NT2/D1 (cell line): ENCODE measurements around the gene RBPMS2.

ENCODE experiments used
- DNase-seq: peaks from one replicate; pipeline ENCODE4 v3.0.0-alpha.2; 2011; ENCODE audit warnings: low read depth, low spot score
- H3K27me3 ChIP-seq: 2 replicates; pipeline ENCODE4 v1.6.0; 2011; ENCODE audit warnings: mild to moderate bottlenecking; ENCODE audit not compliant: insufficient read length, insufficient read depth
- H3K36me3 ChIP-seq: 2 replicates; pipeline ENCODE4 v1.6.1; 2011; ENCODE audit warnings: mild to moderate bottlenecking, low read length, mixed read lengths; ENCODE audit not compliant: insufficient read depth, insufficient read length
- H3K4me1 ChIP-seq: 2 replicates; pipeline ENCODE4 v1.5.1; 2011; ENCODE audit not compliant: insufficient read depth, insufficient read length
- H3K4me3 ChIP-seq: 2 replicates; pipeline ENCODE4 v1.5.1; 2011; ENCODE audit warnings: low read depth; ENCODE audit not compliant: insufficient read length
- H3K9ac ChIP-seq: 2 replicates; pipeline ENCODE4 v1.6.0; 2011; ENCODE audit warnings: low read depth; ENCODE audit not compliant: insufficient read length
- H3K9me3 ChIP-seq: 2 replicates; pipeline ENCODE4 v1.5.1; 2011; ENCODE audit warnings: mild to moderate bottlenecking, low read length; ENCODE audit not compliant: insufficient read depth
- SUZ12 ChIP-seq: IDR thresholded peaks from 2 replicates; pipeline ENCODE4 v1.6.1; 2011; ENCODE audit not compliant: insufficient read length, insufficient read depth; ENCODE audit errors: extremely low read depth
- YY1 ChIP-seq: IDR thresholded peaks from 2 replicates; pipeline ENCODE4 v1.6.1; 2011; ENCODE audit not compliant: insufficient read length, insufficient read depth
- ZNF274 ChIP-seq: IDR thresholded peaks from 2 replicates; pipeline ENCODE4 v1.6.1; 2011; ENCODE audit warnings: mild to moderate bottlenecking, low read depth, low read length

Gene RBPMS2

DNA sequence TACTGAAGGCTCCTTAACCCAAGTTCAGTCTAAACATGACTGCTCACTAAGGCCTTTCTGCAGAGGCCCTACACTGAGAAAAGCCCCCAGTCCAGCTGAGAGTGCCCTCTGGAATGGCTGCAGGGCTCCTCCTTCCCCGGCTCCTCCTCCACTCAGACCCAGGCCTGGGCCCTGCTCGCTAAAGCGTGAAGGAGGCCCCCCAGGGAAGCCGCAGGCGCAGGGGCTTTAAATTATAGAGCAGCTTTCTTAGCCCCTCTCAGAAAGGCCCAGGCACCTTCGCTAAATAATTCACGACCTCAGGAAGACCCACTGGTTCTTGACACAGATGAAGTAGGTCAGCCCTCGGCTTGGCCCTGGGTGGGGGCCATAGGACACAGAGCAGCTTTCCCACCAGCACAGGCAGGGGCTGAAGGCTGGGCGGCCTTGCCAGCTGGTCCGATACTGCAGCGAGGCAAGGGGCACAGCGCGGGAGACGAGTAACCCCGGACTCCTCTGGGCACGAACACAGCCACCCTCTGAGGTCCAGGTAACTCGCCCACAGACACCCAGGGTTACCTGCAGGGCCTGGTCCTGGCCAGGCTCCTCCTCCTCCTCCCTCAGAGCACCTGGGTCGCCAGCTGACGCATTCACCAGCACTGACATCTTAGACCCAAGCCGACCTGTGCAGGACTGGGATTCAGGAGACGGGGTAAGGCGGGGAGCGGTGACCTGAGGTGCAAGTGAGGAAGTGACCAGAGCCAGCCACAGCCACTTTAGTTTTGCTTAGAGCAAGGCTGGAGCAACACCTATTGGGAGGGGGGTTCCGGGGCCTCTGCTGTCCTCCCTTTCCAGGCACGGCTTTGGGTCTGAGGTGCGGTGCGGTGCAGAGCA, 36.9 kb downstream of the RBPMS2 start:
- Histone ChIP-seq H3K4me1 (peaks cover 25% of the 10 kb centered on the region), H3K27me3 (no peaks in the 10 kb centered on the region), H3K4me3 (no peak overlapping the region), H3K9me3 (no peaks in the 10 kb centered on the region), H3K36me3 (peaks cover 65% of the 10 kb centered on the region), H3K9ac (peak overlapping the region; percentile 17)
- TF ChIP-seq ZNF274, result no peak
- TF ChIP-seq YY1, result no peak
- TF ChIP-seq SUZ12, result no peak
- DNase-seq, result no peak

DNA sequence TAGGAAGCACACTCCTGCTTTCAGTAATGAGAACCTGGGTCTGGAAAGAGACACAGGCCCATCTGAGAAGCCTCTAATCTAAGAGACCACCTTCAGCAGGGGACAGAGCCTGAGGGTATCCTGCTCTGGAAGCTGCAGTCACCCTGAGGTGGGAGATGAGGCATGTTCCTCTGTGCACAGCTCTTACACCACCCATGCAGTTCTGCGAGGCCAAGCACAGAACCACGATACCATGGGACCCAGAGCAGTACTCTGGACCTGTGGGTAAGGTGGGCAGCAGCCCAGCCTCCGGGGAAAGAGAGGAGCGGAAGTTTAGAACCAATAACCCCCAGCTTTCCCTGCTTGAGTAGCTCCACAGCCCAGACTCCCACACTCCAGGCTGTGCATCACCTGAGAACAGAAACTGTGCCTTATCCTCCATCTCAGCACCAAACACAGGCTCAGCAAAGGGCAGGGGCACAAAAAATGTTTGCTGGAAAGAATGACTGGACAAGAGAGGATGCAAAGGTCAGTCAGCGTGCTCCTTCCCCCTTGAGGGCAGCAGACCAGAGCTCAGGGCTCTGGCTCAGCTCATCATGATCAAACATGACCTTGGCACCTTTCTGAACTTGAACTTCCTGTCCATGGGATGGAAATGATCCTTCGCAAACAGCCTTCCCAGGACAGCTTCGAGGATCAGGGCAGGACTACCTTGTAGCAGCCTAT, 43.1 kb downstream of the RBPMS2 start:
- no peaks in the 10 kb centered on the region for H3K27me3 ChIP-seq
- H3K9ac ChIP-seq, result peak overlapping the region; percentile 47
- peaks cover 33% of the 10 kb centered on the region for H3K36me3 ChIP-seq
- TF ChIP-seq YY1, result no peak
- TF ChIP-seq SUZ12, result no peak
- no peak for TF ChIP-seq ZNF274
- no peak overlapping the region for H3K4me3 ChIP-seq
- H3K4me1 ChIP-seq, result peaks cover 17% of the 10 kb centered on the region
- no peak for DNase-seq
- H3K9me3 ChIP-seq, result no peaks in the 10 kb centered on the region

DNA sequence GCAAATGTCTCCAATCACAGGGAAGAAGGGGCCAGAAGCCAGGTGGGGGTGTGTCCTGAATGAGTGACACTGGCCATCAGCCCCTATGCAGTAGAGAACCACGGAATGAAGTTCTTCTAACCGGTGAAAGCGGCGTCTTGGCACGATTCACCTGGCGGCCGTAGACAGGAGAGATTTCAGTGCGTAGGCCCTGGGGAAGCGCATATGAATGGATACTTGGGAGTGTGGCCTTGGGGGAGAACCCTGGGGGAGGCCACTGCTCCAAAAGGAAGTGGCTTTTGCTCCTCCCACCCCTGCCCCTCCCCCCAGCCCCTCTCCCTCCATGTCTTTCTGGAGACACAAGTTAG, 43.6 kb downstream of the RBPMS2 start:
- peaks cover 35% of the 10 kb centered on the region for H3K36me3 ChIP-seq
- H3K27me3 ChIP-seq, result no peaks in the 10 kb centered on the region
- TF ChIP-seq YY1 (no peak), SUZ12 (no peak), ZNF274 (no peak)
- no peak overlapping the region for H3K4me3 ChIP-seq
- DNase-seq, result no peak
- peaks cover 15% of the 10 kb centered on the region for H3K4me1 ChIP-seq
- H3K9me3 ChIP-seq, result no peaks in the 10 kb centered on the region
- no peak overlapping the region for H3K9ac ChIP-seq

DNA sequence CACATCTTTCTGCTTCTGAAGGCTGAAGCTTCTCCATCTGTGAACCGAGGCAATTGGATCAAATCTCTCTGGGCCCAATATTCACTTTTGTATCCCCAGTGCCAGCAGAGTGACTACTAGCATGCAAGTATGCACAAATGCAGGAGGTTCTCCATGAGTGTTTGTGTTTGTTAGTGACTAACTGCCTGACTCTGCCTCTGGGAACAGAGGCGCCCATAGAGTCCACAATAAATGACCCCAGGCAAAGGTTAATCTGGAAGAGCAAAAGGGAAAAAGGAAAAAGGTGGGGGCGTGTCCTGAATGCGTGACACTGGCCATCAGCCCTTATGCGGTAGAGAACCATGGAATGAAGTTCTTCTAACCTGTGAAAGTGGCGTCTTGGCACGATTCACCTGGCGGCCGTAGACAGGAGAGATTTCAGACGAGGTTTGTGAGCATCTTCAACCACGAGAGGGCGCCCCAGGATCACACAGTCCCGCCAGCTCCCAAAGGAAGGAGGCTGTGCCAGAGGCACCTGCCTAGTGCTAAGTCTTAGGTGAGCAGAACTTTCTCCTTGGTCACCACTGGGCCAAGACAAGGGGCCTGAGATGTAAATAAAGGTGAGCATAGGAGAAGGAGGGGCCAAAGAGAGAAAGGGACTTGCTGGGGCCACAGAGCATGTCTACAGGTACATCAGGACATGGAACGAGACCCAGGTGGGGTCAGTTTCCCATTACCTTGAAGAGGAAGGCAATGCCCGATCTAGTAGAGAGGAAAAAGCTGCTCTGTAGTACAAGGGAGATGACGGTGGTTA, 44.2 kb downstream of the RBPMS2 start:
- DNase-seq, result peak; percentile 85
- TF ChIP-seq YY1, result no peak
- no peak for TF ChIP-seq ZNF274
- TF ChIP-seq SUZ12, result no peak
- no peaks in the 10 kb centered on the region for H3K9me3 ChIP-seq
- peaks cover 9% of the 10 kb centered on the region for H3K4me1 ChIP-seq
- H3K4me3 ChIP-seq, result no peak overlapping the region
- H3K27me3 ChIP-seq, result no peaks in the 10 kb centered on the region
- no peak overlapping the region for H3K9ac ChIP-seq
- H3K36me3 ChIP-seq, result peaks cover 32% of the 10 kb centered on the region

DNA sequence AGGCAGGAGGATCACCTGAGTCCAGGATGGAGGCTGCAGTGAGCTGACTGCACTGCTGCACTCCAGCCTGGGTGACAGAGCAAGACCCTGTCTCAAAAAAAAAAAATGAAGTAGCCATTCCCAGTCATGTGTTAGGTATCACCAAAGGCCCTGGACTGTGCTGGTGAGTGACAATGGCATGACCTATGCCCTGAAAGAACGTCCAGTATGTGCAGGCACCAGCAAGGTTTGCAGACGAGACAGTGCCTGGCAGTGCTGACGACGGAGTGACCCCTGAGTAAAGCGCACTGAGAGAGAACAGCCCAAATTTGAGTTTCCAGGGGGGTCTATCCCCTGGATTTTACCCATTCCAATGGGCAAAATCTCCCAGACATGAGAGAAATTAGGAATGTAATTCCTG, 45.2 kb downstream of the RBPMS2 start:
- H3K4me1 ChIP-seq, result peaks cover 5% of the 10 kb centered on the region
- no peak for TF ChIP-seq YY1
- TF ChIP-seq SUZ12, result no peak
- TF ChIP-seq ZNF274, result no peak
- no peaks in the 10 kb centered on the region for H3K27me3 ChIP-seq
- H3K36me3 ChIP-seq, result peaks cover 28% of the 10 kb centered on the region
- H3K9ac ChIP-seq, result no peak overlapping the region
- no peaks in the 10 kb centered on the region for H3K9me3 ChIP-seq
- H3K4me3 ChIP-seq, result no peak overlapping the region
- no peak for DNase-seq

DNA sequence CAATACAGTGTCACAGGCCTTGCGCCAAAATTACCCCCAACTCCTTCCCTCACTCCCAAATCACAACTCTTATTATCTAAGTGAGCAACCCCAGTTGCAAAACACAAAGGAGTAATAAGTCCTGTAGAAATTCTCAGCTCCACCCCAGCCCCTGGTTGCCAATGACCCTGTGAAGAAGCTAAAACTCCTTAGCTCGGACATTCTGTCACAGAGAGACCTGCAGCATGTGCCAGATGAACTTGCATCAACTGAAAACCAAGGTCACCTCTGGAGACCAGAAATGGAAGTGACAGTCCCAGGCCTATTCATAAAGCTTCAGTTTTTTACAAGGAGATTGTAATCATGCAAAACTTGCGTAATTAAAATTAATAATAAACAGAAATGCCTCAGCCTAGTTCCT, 55.2 kb downstream of the RBPMS2 start:
- no peaks in the 10 kb centered on the region for H3K9me3 ChIP-seq
- H3K9ac ChIP-seq, result no peak overlapping the region
- DNase-seq, result no peak
- H3K27me3 ChIP-seq, result no peaks in the 10 kb centered on the region
- H3K4me3 ChIP-seq, result no peak overlapping the region
- no peaks in the 10 kb centered on the region for H3K4me1 ChIP-seq
- H3K36me3 ChIP-seq, result peaks cover 48% of the 10 kb centered on the region
- TF ChIP-seq YY1 (no peak), ZNF274 (no peak), SUZ12 (no peak)
